ENCODE data around the gene SLC25A40.
"Not testable (repeated sequence)": the region's sequence is repeated elsewhere in the genome, so short reads cannot be mapped to it uniquely, and the experiment has no call there.

SLC25A40 gene

DNA sequence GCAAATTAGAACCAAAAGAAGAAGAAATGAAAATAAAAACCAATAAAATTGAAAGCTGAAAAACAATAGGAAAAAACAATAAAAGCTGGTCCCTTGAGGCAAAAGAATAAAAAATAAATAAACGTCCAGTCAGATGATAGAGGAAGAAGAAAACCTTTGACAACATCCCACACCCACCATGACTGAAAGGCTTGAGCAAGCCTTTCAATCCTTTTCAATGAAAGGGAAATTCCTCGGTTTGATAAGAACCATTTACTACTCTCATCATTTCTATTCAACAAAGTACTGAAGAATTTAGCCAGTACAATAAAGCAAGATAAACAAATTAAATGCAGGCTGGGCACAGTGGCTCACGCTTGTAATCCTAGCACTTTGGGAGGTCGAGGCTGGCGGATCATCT lies 3.8 kb downstream of the SLC25A40 start:
- Histone ChIP-seq H3K36me3 (ENCODE audit: control insufficient read depth, insufficient read depth, low read length) (peaks cover 2% of the 10 kb centered on the region), H3K27me3 (replicated peaks; ENCODE audit: control insufficient read depth, insufficient read depth, low read length) (no peaks in the 10 kb centered on the region), H3K4me3 (replicated peaks; ENCODE audit: low read depth, low read length) (no peak overlapping the region)
- no peak for DNase-seq (ENCODE audit: extremely low read depth, insufficient read length)
- TF ChIP-seq, protein P1, sequence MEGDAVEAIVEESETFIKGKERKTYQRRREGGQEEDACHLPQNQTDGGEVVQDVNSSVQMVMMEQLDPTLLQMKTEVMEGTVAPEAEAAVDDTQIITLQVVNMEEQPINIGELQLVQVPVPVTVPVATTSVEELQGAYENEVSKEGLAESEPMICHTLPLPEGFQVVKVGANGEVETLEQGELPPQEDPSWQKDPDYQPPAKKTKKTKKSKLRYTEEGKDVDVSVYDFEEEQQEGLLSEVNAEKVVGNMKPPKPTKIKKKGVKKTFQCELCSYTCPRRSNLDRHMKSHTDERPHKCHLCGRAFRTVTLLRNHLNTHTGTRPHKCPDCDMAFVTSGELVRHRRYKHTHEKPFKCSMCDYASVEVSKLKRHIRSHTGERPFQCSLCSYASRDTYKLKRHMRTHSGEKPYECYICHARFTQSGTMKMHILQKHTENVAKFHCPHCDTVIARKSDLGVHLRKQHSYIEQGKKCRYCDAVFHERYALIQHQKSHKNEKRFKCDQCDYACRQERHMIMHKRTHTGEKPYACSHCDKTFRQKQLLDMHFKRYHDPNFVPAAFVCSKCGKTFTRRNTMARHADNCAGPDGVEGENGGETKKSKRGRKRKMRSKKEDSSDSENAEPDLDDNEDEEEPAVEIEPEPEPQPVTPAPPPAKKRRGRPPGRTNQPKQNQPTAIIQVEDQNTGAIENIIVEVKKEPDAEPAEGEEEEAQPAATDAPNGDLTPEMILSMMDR (IDR thresholded peaks at IDR 0.05; ENCODE audit: insufficient read depth, low read length, poor library complexity, severe bottlenecking) = no peak

DNA sequence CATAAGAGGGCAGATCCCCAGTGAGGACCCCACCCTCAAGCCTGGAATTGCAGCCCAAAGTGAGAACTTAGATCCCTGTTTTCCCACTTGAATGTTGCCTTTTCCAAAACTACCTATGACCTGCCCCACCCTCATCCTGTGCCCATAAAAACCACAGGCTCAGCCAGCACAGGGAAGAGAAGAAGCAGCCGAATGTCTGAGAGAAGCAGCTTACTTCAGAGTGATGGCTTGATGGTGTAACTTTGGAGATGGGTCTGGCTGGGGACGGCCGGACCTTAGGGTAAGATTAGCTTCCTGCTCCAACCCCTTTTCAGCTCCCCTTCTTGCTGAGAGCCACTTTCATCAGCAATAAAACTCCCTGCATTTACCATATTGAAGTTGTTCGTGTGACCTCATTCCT lies 5.7 kb downstream of the SLC25A40 start:
- DNase-seq (ENCODE audit: extremely low read depth, insufficient read length) = no peak
- no peaks in the 10 kb centered on the region for H3K27me3 ChIP-seq (replicated peaks; ENCODE audit: control insufficient read depth, insufficient read depth, low read length)
- H3K36me3 ChIP-seq (ENCODE audit: control insufficient read depth, insufficient read depth, low read length) = peaks cover 2% of the 10 kb centered on the region
- TF ChIP-seq, protein P1 (IDR thresholded peaks at IDR 0.05; ENCODE audit: insufficient read depth, low read length, poor library complexity, severe bottlenecking) = no peak
- H3K4me3 ChIP-seq (replicated peaks; ENCODE audit: low read depth, low read length) = no peak overlapping the region

DNA sequence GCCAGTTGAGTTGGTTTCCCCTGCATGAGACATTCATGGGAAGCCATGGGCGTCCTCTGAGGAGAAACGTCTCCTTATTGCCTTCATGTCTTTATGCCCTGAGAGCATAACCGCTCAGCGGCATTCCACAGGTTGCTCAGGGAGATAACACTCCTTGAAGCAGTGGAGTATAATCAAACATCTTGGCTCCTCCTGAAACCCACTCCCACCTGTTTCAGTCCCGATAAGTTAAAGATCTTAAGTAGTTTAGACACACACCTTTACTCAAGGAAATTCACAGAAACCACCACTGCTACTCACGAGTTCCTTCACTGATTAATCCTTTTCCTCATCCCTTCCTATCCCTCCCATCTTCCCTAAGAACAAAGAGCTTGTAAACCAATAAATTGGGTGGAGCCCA lies 9.6 kb downstream of the SLC25A40 start:
- not testable (repeated sequence) for H3K36me3 ChIP-seq (ENCODE audit: control insufficient read depth, insufficient read depth, low read length); H3K4me3 ChIP-seq (replicated peaks; ENCODE audit: low read depth, low read length); DNase-seq (ENCODE audit: extremely low read depth, insufficient read length)

DNA sequence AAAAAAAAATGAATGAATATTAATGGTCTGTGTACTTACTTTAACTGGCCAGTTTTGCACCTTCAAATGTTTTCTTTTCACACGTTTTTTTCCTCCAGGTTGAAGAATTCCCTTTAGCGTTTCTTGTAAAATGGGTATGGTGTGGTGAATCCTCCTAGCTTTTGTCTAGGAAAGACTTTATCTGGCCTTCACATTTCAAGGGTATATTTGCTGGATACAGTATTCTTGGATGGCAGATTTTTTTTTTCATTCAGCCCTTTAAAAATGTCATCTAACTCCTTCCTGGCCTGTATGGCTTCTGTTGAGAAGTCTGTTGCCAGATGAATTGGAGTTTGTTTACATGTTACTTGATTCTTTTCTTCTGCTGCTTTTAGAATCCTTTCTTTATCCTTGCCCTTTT lies 10.1 kb downstream of the SLC25A40 start:
- Histone ChIP-seq H3K4me3 (replicated peaks; ENCODE audit: low read depth, low read length) (no peak overlapping the region), H3K27me3 (replicated peaks; ENCODE audit: control insufficient read depth, insufficient read depth, low read length) (no peaks in the 10 kb centered on the region), H3K36me3 (ENCODE audit: control insufficient read depth, insufficient read depth, low read length) (peaks cover 2% of the 10 kb centered on the region)
- TF ChIP-seq, protein P1 (IDR thresholded peaks at IDR 0.05; ENCODE audit: insufficient read depth, low read length, poor library complexity, severe bottlenecking) = no peak
- DNase-seq (ENCODE audit: extremely low read depth, insufficient read length) = no peak

More for the DNA sequence above, 9.6 kb downstream of the SLC25A40 start:
- not testable (repeated sequence) for H3K27me3 ChIP-seq (replicated peaks; ENCODE audit: control insufficient read depth, insufficient read depth, low read length)

DNA sequence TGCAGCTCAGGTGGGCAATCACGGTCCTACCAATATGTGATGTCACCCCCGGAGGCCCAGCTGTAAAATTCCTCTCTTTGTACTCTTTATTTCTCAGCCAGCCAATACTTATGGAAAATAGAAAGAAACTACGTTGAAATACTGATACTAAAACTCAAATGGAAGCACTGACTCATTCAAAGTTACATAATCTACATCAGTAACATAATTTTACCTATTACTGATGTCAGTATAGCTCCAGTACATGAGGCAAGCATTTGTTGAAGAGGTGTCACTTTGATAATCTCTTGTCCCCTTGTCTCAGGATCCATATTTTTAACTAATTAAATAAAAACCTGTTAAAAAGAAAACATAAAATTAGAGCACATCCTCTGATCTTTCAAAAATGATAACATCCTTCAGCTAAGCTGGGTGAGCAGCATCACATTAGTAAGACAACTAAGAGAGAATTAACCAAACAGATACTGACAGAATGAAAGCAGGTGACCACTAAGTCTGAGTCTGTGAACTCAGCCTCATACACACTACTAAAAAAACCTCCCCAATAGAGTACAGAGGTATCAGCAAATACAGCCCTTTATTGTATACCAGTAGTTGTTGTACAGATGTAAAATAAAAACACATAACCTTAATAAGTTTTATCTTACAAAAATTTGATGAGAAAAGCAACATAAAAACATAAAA lies 17.6 kb downstream of the SLC25A40 start:
- TF ChIP-seq, protein P1 (IDR thresholded peaks at IDR 0.05; ENCODE audit: insufficient read depth, low read length, poor library complexity, severe bottlenecking) = no peak
- Histone ChIP-seq H3K27me3 (replicated peaks; ENCODE audit: control insufficient read depth, insufficient read depth, low read length) (no peaks in the 10 kb centered on the region), H3K36me3 (ENCODE audit: control insufficient read depth, insufficient read depth, low read length) (no peaks in the 10 kb centered on the region; the same call in 1 of the 2 replicates), H3K4me3 (replicated peaks; ENCODE audit: low read depth, low read length) (no peak overlapping the region)
- DNase-seq (ENCODE audit: extremely low read depth, insufficient read length) = no peak

DNA sequence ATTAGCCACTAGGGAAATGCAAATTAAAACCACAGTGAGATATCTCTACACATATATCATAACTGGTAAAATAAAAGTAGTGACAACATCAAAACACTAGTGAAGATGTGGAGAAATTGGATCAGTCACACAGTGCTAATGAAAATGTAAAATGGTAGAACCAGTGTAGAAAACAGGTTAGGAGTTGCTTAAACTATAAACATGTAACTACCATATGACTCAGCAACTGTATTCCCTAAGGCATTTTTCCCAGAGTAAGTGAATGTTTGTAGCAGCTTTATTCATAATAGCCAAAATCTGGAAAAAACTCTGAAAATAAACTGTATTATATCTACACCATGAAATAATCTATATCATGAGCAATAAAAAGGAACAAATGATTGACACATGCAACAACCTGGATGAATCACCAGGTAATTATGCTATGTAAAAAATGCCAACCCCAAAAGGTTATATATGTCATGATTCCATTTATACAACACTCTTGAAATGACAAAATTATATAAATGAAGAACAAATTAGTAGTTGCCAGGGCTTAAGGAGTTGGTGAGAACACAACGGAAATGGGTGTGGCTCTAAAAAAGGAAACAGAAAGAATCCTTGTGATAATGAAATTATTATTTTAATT lies 22.8 kb downstream of the SLC25A40 start:
- DNase-seq (ENCODE audit: extremely low read depth, insufficient read length) = no peak
- H3K4me3 ChIP-seq (replicated peaks; ENCODE audit: low read depth, low read length) = no peak overlapping the region
- TF ChIP-seq, protein P1 (IDR thresholded peaks at IDR 0.05; ENCODE audit: insufficient read depth, low read length, poor library complexity, severe bottlenecking) = no peak
- no peaks in the 10 kb centered on the region for H3K27me3 ChIP-seq (replicated peaks; ENCODE audit: control insufficient read depth, insufficient read depth, low read length)
- peaks cover 1% of the 10 kb centered on the region for H3K36me3 ChIP-seq (ENCODE audit: control insufficient read depth, insufficient read depth, low read length)

Data from GM06990 (cell line).